ENCODE measurements around the gene NOXA1.

NOXA1 gene

GRCh38 chr9:137435381-137435891 is 12.2 kb downstream of the NOXA1 start:
- no peak for TF ChIP-seq CTCF (IDR thresholded peaks at IDR 0.05; ENCODE audit: insufficient read depth, low read depth, low read length, missing control alignments)
- DNase-seq (ENCODE audit: low read depth) = no peak
- no peak overlapping the region for H3K4me3 ChIP-seq (ENCODE audit: low read length)

- TF ChIP-seq CTCF (IDR thresholded peaks at IDR 0.05; ENCODE audit: insufficient read depth, low read depth, low read length, missing control alignments) = no peak
- peak; percentile 70 for DNase-seq (ENCODE audit: low read depth)
- no peak overlapping the region for H3K4me3 ChIP-seq (ENCODE audit: low read length)
Observed at GRCh38 chr9:137435980-137436760, 13.0 kb downstream of the NOXA1 start.

GRCh38 chr9:137436761-137437600 is 13.8 kb downstream of the NOXA1 start:
- no peak for DNase-seq (ENCODE audit: low read depth)
- no peak overlapping the region for H3K4me3 ChIP-seq (ENCODE audit: low read length)
- TF ChIP-seq CTCF (IDR thresholded peaks at IDR 0.05; ENCODE audit: insufficient read depth, low read depth, low read length, missing control alignments) = no peak

GRCh38 chr9:137437691-137438590 is 14.7 kb downstream of the NOXA1 start:
- H3K4me3 ChIP-seq (ENCODE audit: low read length) = no peak overlapping the region
- no peak for DNase-seq (ENCODE audit: low read depth)
- no peak for TF ChIP-seq CTCF (IDR thresholded peaks at IDR 0.05; ENCODE audit: insufficient read depth, low read depth, low read length, missing control alignments)

GRCh38 chr9:137438591-137439157 is 15.5 kb downstream of the NOXA1 start:
- TF ChIP-seq CTCF (IDR thresholded peaks at IDR 0.05; ENCODE audit: insufficient read depth, low read depth, low read length, missing control alignments) = no peak
- H3K4me3 ChIP-seq (ENCODE audit: low read length) = no peak overlapping the region
- no peak for DNase-seq (ENCODE audit: low read depth)

GRCh38 chr9:137439158-137439714 is 16.0 kb downstream of the NOXA1 start:
- no peak for DNase-seq (ENCODE audit: low read depth)
- no peak for TF ChIP-seq CTCF (IDR thresholded peaks at IDR 0.05; ENCODE audit: insufficient read depth, low read depth, low read length, missing control alignments)
- H3K4me3 ChIP-seq (ENCODE audit: low read length) = no peak overlapping the region
